ENCODE results near the gene STRN3. TPM values are rescaled to one million over a fixed set of nuclear protein-coding genes. Genes with fewer than 3 reads are reported as not detected.
"Not testable (repeated sequence)": the region's sequence is repeated elsewhere in the genome, so short reads cannot be mapped to it uniquely, and the experiment has no call there.

Gene STRN3
- total RNA-seq, 4 donors from 2014 or later: 68.4 to 99.6 (median 77.2) TPM

- TF ChIP-seq POLR2A (IDR thresholded peaks at IDR 0.05) (no peak), EP300 (IDR thresholded peaks at IDR 0.05) (no peak)
- Histone ChIP-seq H3K4me3 (no peak overlapping the region), H3K27ac (no peak overlapping the region), H3K27me3 (no peaks in the 10 kb centered on the region), H3K4me1 (peaks cover 0 to 15% (median 0%) of the 10 kb centered on the region in 3 donors), H3K9me3 (no peaks in the 10 kb centered on the region), H3K36me3 (peaks cover 0 to 21% of the 10 kb centered on the region in 2 donors)
- 65 to 86% methylated on average over 2 to 3 of the region's 3 CpGs for WGBS, 2 donors (ENCODE audit: low coverage in 1 of 2)
- no peak for ATAC-seq
Observed at GRCh38 chr14:31009836-31010574, 16.2 kb downstream of the STRN3 start.

- peaks cover 0 to 25% of the 10 kb centered on the region in 2 donors for H3K36me3 ChIP-seq
- no peak for ATAC-seq
- 88 to 100% methylated on average over 1 of the region's 1 CpG for WGBS, 2 donors (ENCODE audit: low coverage in 1 of 2)
- peaks cover 0 to 6% (median 0%) of the 10 kb centered on the region in 3 donors for H3K4me1 ChIP-seq
- H3K27me3 ChIP-seq: no peaks in the 10 kb centered on the region
- H3K4me3 ChIP-seq: no peak overlapping the region
- no peak overlapping the region for H3K27ac ChIP-seq
- no peaks in the 10 kb centered on the region for H3K9me3 ChIP-seq
- TF ChIP-seq CTCF (IDR thresholded peaks at IDR 0.05): no peak
- no peak for TF ChIP-seq EP300 (IDR thresholded peaks at IDR 0.05)
- no peak for TF ChIP-seq POLR2A (IDR thresholded peaks at IDR 0.05)
- TF ChIP-seq POLR2AphosphoS5 (IDR thresholded peaks at IDR 0.05): no peak
Observed at GRCh38 chr14:31006703-31007102, 19.5 kb downstream of the STRN3 start.

GRCh38 chr14:31004007-31004406, 22.2 kb downstream of the STRN3 start:
- peaks cover 0 to 27% (median 3%) of the 10 kb centered on the region in 3 donors for H3K4me1 ChIP-seq
- H3K4me3 ChIP-seq, H3K9me3 ChIP-seq, H3K27me3 ChIP-seq, ATAC-seq, H3K27ac ChIP-seq: not testable (repeated sequence)
- H3K36me3 ChIP-seq: peaks cover 0 to 25% of the 10 kb centered on the region in 2 donors
- 92% methylated on average over 2 to 6 of the region's 6 CpGs for WGBS, 2 donors (ENCODE audit: low coverage in 1 of 2)

- H3K36me3 ChIP-seq: peaks cover 0 to 28% of the 10 kb centered on the region in 2 donors
- WGBS, 2 donors (ENCODE audit: low coverage in 1 of 2): 85 to 93% methylated on average over 2 to 3 of the region's 3 CpGs
Observed at GRCh38 chr14:31003284-31003683, 22.9 kb downstream of the STRN3 start.

GRCh38 chr14:31001339-31001658, 24.9 kb downstream of the STRN3 start:
- ATAC-seq: no peak
- Histone ChIP-seq H3K27ac (no peak overlapping the region), H3K27me3 (no peaks in the 10 kb centered on the region), H3K9me3 (peaks cover 0 to 12% (median 0%) of the 10 kb centered on the region in 3 donors), H3K4me3 (no peak overlapping the region), H3K4me1 (peaks cover 0 to 37% (median 3%) of the 10 kb centered on the region in 3 donors), H3K36me3 (peaks cover 0 to 30% of the 10 kb centered on the region in 2 donors)
- WGBS, 2 donors (ENCODE audit: low coverage in 1 of 2): 71 to 87% methylated on average over 6 of the region's 6 CpGs
- TF ChIP-seq POLR2AphosphoS5 (IDR thresholded peaks at IDR 0.05) (no peak), EP300 (IDR thresholded peaks at IDR 0.05) (no peak)

More at GRCh38 chr14:31003284-31003683, 22.9 kb downstream of the STRN3 start:
- Histone ChIP-seq H3K9me3 (peaks cover 0 to 6% (median 0%) of the 10 kb centered on the region in 3 donors), H3K27me3 (no peaks in the 10 kb centered on the region), H3K4me1 (peaks cover 0 to 27% (median 3%) of the 10 kb centered on the region in 3 donors), H3K4me3 (no peak overlapping the region), H3K27ac (no peak overlapping the region)
- no peak for ATAC-seq
- TF ChIP-seq EP300 (IDR thresholded peaks at IDR 0.05) (no peak), CTCF (IDR thresholded peaks at IDR 0.05) (no peak), POLR2AphosphoS5 (IDR thresholded peaks at IDR 0.05) (no peak), POLR2A (IDR thresholded peaks at IDR 0.05) (no peak)

- TF ChIP-seq CTCF (IDR thresholded peaks at IDR 0.05) (no peak), POLR2AphosphoS5 (IDR thresholded peaks at IDR 0.05) (no peak), POLR2A (IDR thresholded peaks at IDR 0.05) (no peak), EP300 (IDR thresholded peaks at IDR 0.05) (no peak)
- peaks cover 0 to 27% of the 10 kb centered on the region in 2 donors for H3K36me3 ChIP-seq
- peaks cover 0 to 12% (median 0%) of the 10 kb centered on the region in 3 donors for H3K9me3 ChIP-seq
- no peak for ATAC-seq
- no peaks in the 10 kb centered on the region for H3K27me3 ChIP-seq
- H3K27ac ChIP-seq: no peak overlapping the region
- 51 to 58% methylated on average over 3 of the region's 3 CpGs for WGBS, 2 donors (ENCODE audit: low coverage in 1 of 2)
- H3K4me1 ChIP-seq: peaks cover under 1 to 42% (median 7%) of the 10 kb centered on the region in 3 donors
- no peak overlapping the region for H3K4me3 ChIP-seq
Observed at GRCh38 chr14:31000629-31001338, 25.4 kb downstream of the STRN3 start.

All from gastroesophageal sphincter (tissue), 4 donors.